GM23338 (cell line): Measurements from ENCODE around the gene FAP. TPM values are rescaled to one million over a fixed set of nuclear protein-coding genes. Genes with fewer than 3 reads are reported as not detected.
A peak's percentile ranks its signal among the peaks of the same experiment; 100 is the strongest.

Source experiments
- ATAC-seq: fragments of 200-7000 bp; cut with Tn5 transposase; 3 replicates; pipeline ENCODE4 v1.9.1; 2020
- DNase-seq: peaks from one replicate; pipeline ENCODE4 v3.0.0-alpha.2; 2015; ENCODE audit warnings: low spot score
- H2AFZ ChIP-seq: fragments of 200-600 bp; sonication (generic); 2 replicates; pipeline ENCODE4 v1.8.0; 2016; ENCODE audit warnings: antibody characterized with exemption, mild to moderate bottlenecking, moderate library complexity
- H3F3A ChIP-seq: fragments of 200-600 bp; sonication (generic); replicated peaks from 2 replicates; pipeline ENCODE4 v1.8.0; 2017; ENCODE audit warnings: antibody characterized with exemption, mixed run types, low read depth
- H3K27ac ChIP-seq: fragments of 200-600 bp; sonication (generic); 2 replicates; pipeline ENCODE4 v1.6.1; 2016; ENCODE audit warnings: low read depth
- H3K27me3 ChIP-seq: fragments of 200-600 bp; sonication (generic); 2 replicates; pipeline ENCODE4 v1.8.0; 2016; ENCODE audit warnings: mild to moderate bottlenecking, mixed run types, moderate library complexity; ENCODE audit not compliant: insufficient read depth
- H3K36me3 ChIP-seq: fragments of 200-600 bp; sonication (generic); 2 replicates; pipeline ENCODE4 v1.8.0; 2016; ENCODE audit warnings: mild to moderate bottlenecking; ENCODE audit not compliant: insufficient read depth
- H3K4me1 ChIP-seq: fragments of 200-600 bp; sonication (generic); 2 replicates; pipeline ENCODE4 v1.8.0; 2016; ENCODE audit warnings: mild to moderate bottlenecking, moderate library complexity; ENCODE audit not compliant: insufficient read depth
- H3K4me2 ChIP-seq: fragments of 200-600 bp; sonication (generic); 2 replicates; pipeline ENCODE4 v1.7.1; 2017; ENCODE audit warnings: mixed run types
- H3K4me3 ChIP-seq: fragments of 200-600 bp; sonication (generic); 2 replicates; pipeline ENCODE4 v1.6.1; 2016; ENCODE audit warnings: mixed run types
- H3K79me2 ChIP-seq: fragments of 200-600 bp; sonication (generic); replicated peaks from 2 replicates; pipeline ENCODE4 v1.8.0; 2017; ENCODE audit warnings: mild to moderate bottlenecking; ENCODE audit not compliant: insufficient read depth
- H3K9me2 ChIP-seq: fragments of 200-600 bp; sonication (generic); 2 replicates; pipeline ENCODE4 v1.8.0; 2017; ENCODE audit not compliant: insufficient read depth
- H4K20me1 ChIP-seq: fragments of 200-600 bp; sonication (generic); replicated peaks from 2 replicates; pipeline ENCODE4 v1.8.0; 2017; ENCODE audit warnings: mild to moderate bottlenecking; ENCODE audit not compliant: insufficient read depth
- H3K27ac Mint-ChIP-seq: 2 replicates; pipeline ENCODE4 v1.8.0; 2020; ENCODE audit warnings: inconsistent platforms, mild to moderate bottlenecking, moderate library complexity, mixed read lengths
- H3K27me3 Mint-ChIP-seq: 3 replicates; pipeline ENCODE4 v1.8.0; 2022; ENCODE audit warnings: low read depth, mild to moderate bottlenecking, moderate library complexity, mixed read lengths, inconsistent platforms; ENCODE audit not compliant: insufficient read depth, poor library complexity
- H3K36me3 Mint-ChIP-seq: 3 replicates; pipeline ENCODE4 v1.8.0; 2021; ENCODE audit warnings: low read depth, mild to moderate bottlenecking, inconsistent platforms, moderate library complexity, mixed read lengths
- H3K4me1 Mint-ChIP-seq: 3 replicates; pipeline ENCODE4 v1.8.0; 2020; ENCODE audit warnings: mild to moderate bottlenecking, inconsistent platforms, mixed read lengths
- H3K4me3 Mint-ChIP-seq: 3 replicates; pipeline ENCODE4 v1.8.0; 2021; ENCODE audit warnings: moderate library complexity, mild to moderate bottlenecking, inconsistent platforms, mixed read lengths
- H3K9me3 Mint-ChIP-seq: 3 replicates; pipeline ENCODE4 v1.8.0; 2020; ENCODE audit warnings: moderate library complexity, mild to moderate bottlenecking, inconsistent platforms, mixed read lengths
- CREB1 ChIP-seq: fragments of 250-450 bp; sonication (Bioruptor Pico); IDR thresholded peaks from 2 replicates; pipeline ENCODE4 v1.5.0; 2020; ENCODE audit warnings: low read depth, mild to moderate bottlenecking, moderate library complexity
- CTCF ChIP-seq, 2 experiments: fragments of 200-600 bp in 1 of 2; sonication (generic) in 1 of 2; conservative IDR thresholded peaks; 2 replicates each; pipeline versions ENCODE4 v1.5.1 to v1.6.1; 2016 to 2017; ENCODE audit warnings: antibody characterized with exemption in 2 of 2, low read depth in 2 of 2, mild to moderate bottlenecking in 2 of 2, moderate library complexity in 1 of 2
- EZH2 ChIP-seq: fragments of 200-600 bp; sonication (generic); IDR thresholded peaks from one replicate; pipeline ENCODE4 v1.8.0; 2017; ENCODE audit warnings: antibody characterized with exemption, mild to moderate bottlenecking, low read depth; ENCODE audit not compliant: unreplicated experiment
- EZH2phosphoT487 ChIP-seq: fragments of 200-600 bp; sonication (generic); IDR thresholded peaks from one replicate; pipeline ENCODE4 v1.8.1; 2018; ENCODE audit warnings: antibody characterized with exemption; ENCODE audit not compliant: unreplicated experiment
- JUNB ChIP-seq: IDR thresholded peaks from one replicate; pipeline ENCODE4 v1.6.1; 2016; ENCODE audit warnings: antibody characterized with exemption; ENCODE audit not compliant: unreplicated experiment
- NANOG ChIP-seq: IDR thresholded peaks from 2 replicates; pipeline ENCODE4 v1.6.1; 2016; ENCODE audit warnings: antibody characterized with exemption, borderline replicate concordance
- POLR2AphosphoS5 ChIP-seq: IDR thresholded peaks from 2 replicates; pipeline ENCODE4 v1.6.1; 2016; ENCODE audit warnings: antibody characterized with exemption, low read depth
- STAT1 ChIP-seq: IDR thresholded peaks from one replicate; pipeline ENCODE4 v1.6.1; 2016; ENCODE audit warnings: antibody characterized with exemption; ENCODE audit not compliant: unreplicated experiment
- ZNF114 ChIP-seq: fragments of 250-450 bp; sonication (Bioruptor Pico); IDR thresholded peaks from 2 replicates; pipeline ENCODE4 v1.5.0; 2020; ENCODE audit warnings: mild to moderate bottlenecking, moderate library complexity
- ZNF331 ChIP-seq: fragments of 250-450 bp; sonication (Bioruptor Pico); IDR thresholded peaks from 2 replicates; pipeline ENCODE4 v1.5.0; 2020; ENCODE audit warnings: low read depth, mild to moderate bottlenecking, moderate library complexity
- polyA plus RNA-seq: library from polyadenylated mRNA; unstranded; fragments of >200 nt; fragmentation: Nextera tagmentation; extraction: Ambion mirVana; gene quantifications from 2 replicates; pipeline ENCODE4 v1.2.1, GENCODE V29; 2016
- total RNA-seq: library from RNA; depleted of rRNA; stranded (reverse); fragments of >200 nt; shearing (Covaris generic); gene quantifications from 2 replicates; pipeline ENCODE4 v1.2.3, GENCODE V29; 2014
- TF ChIP-seq, protein P1 (sequence below): IDR thresholded peaks from 2 replicates; pipeline ENCODE4 v1.6.1; 2016; ENCODE audit warnings: antibody characterized with exemption
- TF ChIP-seq, protein P2 (sequence below): fragments of 250-450 bp; sonication (Bioruptor Pico); IDR thresholded peaks from 2 replicates; pipeline ENCODE4 v1.5.0; 2020; ENCODE audit warnings: mild to moderate bottlenecking, moderate library complexity
- TF ChIP-seq, protein P3 (sequence below): IDR thresholded peaks from one replicate; pipeline ENCODE4 v1.6.1; 2018; ENCODE audit warnings: antibody characterized with exemption; ENCODE audit not compliant: unreplicated experiment

Gene FAP
- total and polyA plus RNA-seq, 2 experiments from 2014 or later, result not detected

DNA sequence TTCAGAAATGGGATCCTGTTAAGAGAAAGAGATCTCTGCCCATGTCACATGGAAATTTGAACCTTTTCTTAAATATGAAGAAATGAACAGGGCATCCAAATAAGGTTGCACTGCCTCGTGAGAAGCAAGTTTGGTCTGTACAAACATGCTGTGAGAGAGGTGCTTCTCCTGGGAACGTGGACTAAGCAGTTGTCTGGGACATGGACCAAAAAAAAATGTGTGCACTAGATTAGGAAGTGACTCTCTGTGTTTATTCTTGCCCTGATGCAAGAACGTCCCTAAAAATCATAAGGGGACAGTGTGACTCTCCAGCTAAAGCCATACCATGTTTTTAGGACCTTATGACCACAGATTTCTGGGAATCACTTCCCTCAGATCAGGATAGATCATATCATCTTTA is 67.5 kb downstream of the FAP start:
- Mint-ChIP-seq H3K27ac (no peak overlapping the region), H3K4me1 (peaks cover 25% of the 10 kb centered on the region), H3K27me3 (peaks cover 5% of the 10 kb centered on the region), H3K36me3 (no peaks in the 10 kb centered on the region), H3K9me3 (no peaks in the 10 kb centered on the region), H3K4me3 (no peak overlapping the region)
- H3K4me1 ChIP-seq, result peaks cover 18% of the 10 kb centered on the region
- H3K27me3 ChIP-seq, result no peaks in the 10 kb centered on the region
- H3K27ac ChIP-seq, result no peak overlapping the region
- no peak overlapping the region for H3K4me2 ChIP-seq
- no peaks in the 10 kb centered on the region for H3K36me3 ChIP-seq
- DNase-seq (no peak), ATAC-seq (no peak)
- H3K9me2 ChIP-seq, result no peaks in the 10 kb centered on the region
- H3F3A ChIP-seq, result no peaks in the 10 kb centered on the region
- no peak overlapping the region for H3K4me3 ChIP-seq
- 0 out of 2 replicates have a peak overlapping the region, but pooled peaks have one; percentile 9 for H2AFZ ChIP-seq
- H4K20me1 ChIP-seq, result no peaks in the 10 kb centered on the region
- H3K79me2 ChIP-seq, result no peaks in the 10 kb centered on the region
- TF ChIP-seq NANOG, result no peak
- no peak for TF ChIP-seq CREB1 (CRISPR knock-in tag)
- TF ChIP-seq STAT1, result no peak
- TF ChIP-seq CTCF (conservative IDR thresholded peaks at IDR 0.05; ENCODE audit: low read depth in 2 of 2), result no peak
- TF ChIP-seq, protein P1, sequence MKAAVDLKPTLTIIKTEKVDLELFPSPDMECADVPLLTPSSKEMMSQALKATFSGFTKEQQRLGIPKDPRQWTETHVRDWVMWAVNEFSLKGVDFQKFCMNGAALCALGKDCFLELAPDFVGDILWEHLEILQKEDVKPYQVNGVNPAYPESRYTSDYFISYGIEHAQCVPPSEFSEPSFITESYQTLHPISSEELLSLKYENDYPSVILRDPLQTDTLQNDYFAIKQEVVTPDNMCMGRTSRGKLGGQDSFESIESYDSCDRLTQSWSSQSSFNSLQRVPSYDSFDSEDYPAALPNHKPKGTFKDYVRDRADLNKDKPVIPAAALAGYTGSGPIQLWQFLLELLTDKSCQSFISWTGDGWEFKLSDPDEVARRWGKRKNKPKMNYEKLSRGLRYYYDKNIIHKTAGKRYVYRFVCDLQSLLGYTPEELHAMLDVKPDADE, result no peak
- TF ChIP-seq, protein P2, sequence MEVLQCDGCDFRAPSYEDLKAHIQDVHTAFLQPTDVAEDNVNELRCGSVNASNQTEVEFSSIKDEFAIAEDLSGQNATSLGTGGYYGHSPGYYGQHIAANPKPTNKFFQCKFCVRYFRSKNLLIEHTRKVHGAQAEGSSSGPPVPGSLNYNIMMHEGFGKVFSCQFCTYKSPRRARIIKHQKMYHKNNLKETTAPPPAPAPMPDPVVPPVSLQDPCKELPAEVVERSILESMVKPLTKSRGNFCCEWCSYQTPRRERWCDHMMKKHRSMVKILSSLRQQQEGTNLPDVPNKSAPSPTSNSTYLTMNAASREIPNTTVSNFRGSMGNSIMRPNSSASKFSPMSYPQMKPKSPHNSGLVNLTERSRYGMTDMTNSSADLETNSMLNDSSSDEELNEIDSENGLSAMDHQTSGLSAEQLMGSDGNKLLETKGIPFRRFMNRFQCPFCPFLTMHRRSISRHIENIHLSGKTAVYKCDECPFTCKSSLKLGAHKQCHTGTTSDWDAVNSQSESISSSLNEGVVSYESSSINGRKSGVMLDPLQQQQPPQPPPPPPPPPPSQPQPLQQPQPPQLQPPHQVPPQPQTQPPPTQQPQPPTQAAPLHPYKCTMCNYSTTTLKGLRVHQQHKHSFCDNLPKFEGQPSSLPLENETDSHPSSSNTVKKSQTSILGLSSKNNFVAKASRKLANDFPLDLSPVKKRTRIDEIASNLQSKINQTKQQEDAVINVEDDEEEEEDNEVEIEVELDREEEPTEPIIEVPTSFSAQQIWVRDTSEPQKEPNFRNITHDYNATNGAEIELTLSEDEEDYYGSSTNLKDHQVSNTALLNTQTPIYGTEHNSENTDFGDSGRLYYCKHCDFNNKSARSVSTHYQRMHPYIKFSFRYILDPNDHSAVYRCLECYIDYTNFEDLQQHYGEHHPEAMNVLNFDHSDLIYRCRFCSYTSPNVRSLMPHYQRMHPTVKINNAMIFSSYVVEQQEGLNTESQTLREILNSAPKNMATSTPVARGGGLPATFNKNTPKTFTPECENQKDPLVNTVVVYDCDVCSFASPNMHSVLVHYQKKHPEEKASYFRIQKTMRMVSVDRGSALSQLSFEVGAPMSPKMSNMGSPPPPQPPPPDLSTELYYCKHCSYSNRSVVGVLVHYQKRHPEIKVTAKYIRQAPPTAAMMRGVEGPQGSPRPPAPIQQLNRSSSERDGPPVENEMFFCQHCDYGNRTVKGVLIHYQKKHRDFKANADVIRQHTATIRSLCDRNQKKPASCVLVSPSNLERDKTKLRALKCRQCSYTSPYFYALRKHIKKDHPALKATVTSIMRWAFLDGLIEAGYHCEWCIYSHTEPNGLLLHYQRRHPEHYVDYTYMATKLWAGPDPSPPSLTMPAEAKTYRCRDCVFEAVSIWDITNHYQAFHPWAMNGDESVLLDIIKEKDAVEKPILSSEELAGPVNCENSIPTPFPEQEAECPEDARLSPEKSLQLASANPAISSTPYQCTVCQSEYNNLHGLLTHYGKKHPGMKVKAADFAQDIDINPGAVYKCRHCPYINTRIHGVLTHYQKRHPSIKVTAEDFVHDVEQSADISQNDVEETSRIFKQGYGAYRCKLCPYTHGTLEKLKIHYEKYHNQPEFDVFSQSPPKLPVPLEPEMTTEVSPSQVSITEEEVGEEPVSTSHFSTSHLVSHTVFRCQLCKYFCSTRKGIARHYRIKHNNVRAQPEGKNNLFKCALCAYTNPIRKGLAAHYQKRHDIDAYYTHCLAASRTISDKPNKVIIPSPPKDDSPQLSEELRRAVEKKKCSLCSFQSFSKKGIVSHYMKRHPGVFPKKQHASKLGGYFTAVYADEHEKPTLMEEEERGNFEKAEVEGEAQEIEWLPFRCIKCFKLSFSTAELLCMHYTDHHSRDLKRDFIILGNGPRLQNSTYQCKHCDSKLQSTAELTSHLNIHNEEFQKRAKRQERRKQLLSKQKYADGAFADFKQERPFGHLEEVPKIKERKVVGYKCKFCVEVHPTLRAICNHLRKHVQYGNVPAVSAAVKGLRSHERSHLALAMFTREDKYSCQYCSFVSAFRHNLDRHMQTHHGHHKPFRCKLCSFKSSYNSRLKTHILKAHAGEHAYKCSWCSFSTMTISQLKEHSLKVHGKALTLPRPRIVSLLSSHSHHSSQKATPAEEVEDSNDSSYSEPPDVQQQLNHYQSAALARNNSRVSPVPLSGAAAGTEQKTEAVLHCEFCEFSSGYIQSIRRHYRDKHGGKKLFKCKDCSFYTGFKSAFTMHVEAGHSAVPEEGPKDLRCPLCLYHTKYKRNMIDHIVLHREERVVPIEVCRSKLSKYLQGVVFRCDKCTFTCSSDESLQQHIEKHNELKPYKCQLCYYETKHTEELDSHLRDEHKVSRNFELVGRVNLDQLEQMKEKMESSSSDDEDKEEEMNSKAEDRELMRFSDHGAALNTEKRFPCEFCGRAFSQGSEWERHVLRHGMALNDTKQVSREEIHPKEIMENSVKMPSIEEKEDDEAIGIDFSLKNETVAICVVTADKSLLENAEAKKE (CRISPR knock-in tag), result no peak
- TF ChIP-seq, protein P3, sequence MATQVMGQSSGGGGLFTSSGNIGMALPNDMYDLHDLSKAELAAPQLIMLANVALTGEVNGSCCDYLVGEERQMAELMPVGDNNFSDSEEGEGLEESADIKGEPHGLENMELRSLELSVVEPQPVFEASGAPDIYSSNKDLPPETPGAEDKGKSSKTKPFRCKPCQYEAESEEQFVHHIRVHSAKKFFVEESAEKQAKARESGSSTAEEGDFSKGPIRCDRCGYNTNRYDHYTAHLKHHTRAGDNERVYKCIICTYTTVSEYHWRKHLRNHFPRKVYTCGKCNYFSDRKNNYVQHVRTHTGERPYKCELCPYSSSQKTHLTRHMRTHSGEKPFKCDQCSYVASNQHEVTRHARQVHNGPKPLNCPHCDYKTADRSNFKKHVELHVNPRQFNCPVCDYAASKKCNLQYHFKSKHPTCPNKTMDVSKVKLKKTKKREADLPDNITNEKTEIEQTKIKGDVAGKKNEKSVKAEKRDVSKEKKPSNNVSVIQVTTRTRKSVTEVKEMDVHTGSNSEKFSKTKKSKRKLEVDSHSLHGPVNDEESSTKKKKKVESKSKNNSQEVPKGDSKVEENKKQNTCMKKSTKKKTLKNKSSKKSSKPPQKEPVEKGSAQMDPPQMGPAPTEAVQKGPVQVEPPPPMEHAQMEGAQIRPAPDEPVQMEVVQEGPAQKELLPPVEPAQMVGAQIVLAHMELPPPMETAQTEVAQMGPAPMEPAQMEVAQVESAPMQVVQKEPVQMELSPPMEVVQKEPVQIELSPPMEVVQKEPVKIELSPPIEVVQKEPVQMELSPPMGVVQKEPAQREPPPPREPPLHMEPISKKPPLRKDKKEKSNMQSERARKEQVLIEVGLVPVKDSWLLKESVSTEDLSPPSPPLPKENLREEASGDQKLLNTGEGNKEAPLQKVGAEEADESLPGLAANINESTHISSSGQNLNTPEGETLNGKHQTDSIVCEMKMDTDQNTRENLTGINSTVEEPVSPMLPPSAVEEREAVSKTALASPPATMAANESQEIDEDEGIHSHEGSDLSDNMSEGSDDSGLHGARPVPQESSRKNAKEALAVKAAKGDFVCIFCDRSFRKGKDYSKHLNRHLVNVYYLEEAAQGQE, result no peak
- TF ChIP-seq EZH2phosphoT487, result no peak
- no peak for TF ChIP-seq POLR2AphosphoS5
- no peak for TF ChIP-seq ZNF331 (CRISPR knock-in tag)
- no peak for TF ChIP-seq JUNB
- TF ChIP-seq EZH2, result no peak
- no peak for TF ChIP-seq ZNF114
